Measurements from ENCODE around the gene ARVCF. TPM values are rescaled to one million over a fixed set of nuclear protein-coding genes. Genes with fewer than 3 reads are reported as not detected.

The ARVCF gene
- total and polyA plus RNA-seq, 9 of the 15 experiments (the other 6 are each of a cell fraction or from before 2014, with no cell fraction given), result 0.03 to 97.4 (median 15.6) TPM

GRCh38 chr22:20058989-20059770, 42.6 kb upstream of the ARVCF start (continued):
- no peak for TF ChIP-seq ZNF609 (CRISPR knock-in tag; IDR thresholded peaks at IDR 0.05; ENCODE audit: borderline replicate concordance)
- TF ChIP-seq TCF7L2 (IDR thresholded peaks at IDR 0.05; ENCODE audit: low read depth, low read length), result no peak
- TF ChIP-seq ZNF707 (CRISPR knock-in tag; conservative IDR thresholded peaks at IDR 0.05), result no peak
- peak; percentile 88 for TF ChIP-seq CHD1 (IDR thresholded peaks at IDR 0.05; ENCODE audit: low read length)
- TF ChIP-seq CCNT2 (IDR thresholded peaks at IDR 0.05; ENCODE audit: borderline replicate concordance, extremely low read depth, insufficient read length, low read depth, low read length), result no peak
- no peak; the same call in 1 of the 2 replicates for TF ChIP-seq CAMTA2 (CRISPR knock-in tag; conservative IDR thresholded peaks at IDR 0.05)
- no peak for TF ChIP-seq WHSC1 (IDR thresholded peaks at IDR 0.05; ENCODE audit: low read length)
- TF ChIP-seq SP1 (CRISPR knock-in tag; IDR thresholded peaks at IDR 0.05), result no peak
- TF ChIP-seq ELF1 (tag; IDR thresholded peaks at IDR 0.05), result no peak
- TF ChIP-seq NR4A1 (CRISPR knock-in tag; IDR thresholded peaks at IDR 0.05), result no peak
- peak; percentile 55; the same call in 1 of the 2 replicates for TF ChIP-seq NR4A1 (tag; IDR thresholded peaks at IDR 0.05)
- TF ChIP-seq STAT5A (IDR thresholded peaks at IDR 0.05; ENCODE audit: borderline replicate concordance, low read length), result 0 out of 2 replicates have a peak, but pooled peaks have one; percentile 7
- TF ChIP-seq CXXC5 (CRISPR knock-in tag; IDR thresholded peaks at IDR 0.05), result peak; percentile 21; the same call in 1 of the 2 replicates
- no peak for TF ChIP-seq ZNF592 (IDR thresholded peaks at IDR 0.05)
- TF ChIP-seq PTRF (tag; IDR thresholded peaks at IDR 0.05), result peak; percentile 7; the same call in 1 of the 2 replicates
- TF ChIP-seq ZNF644 (tag; IDR thresholded peaks at IDR 0.05; ENCODE audit: low read depth), result no peak; the same call in 1 of the 2 replicates
- TF ChIP-seq ZNF561 (CRISPR knock-in tag; conservative IDR thresholded peaks at IDR 0.05), result no peak
- TF ChIP-seq SIN3A (IDR thresholded peaks at IDR 0.05; ENCODE audit: borderline replicate concordance in 2 of 2, control insufficient read depth in 1 of 2, low read depth in 2 of 2, low read length in 2 of 2), result no peak
- no peak for TF ChIP-seq PCBP2 (IDR thresholded peaks at IDR 0.05; ENCODE audit: low read depth, low read length, poor library complexity, severe bottlenecking)

Measured in K562 (cell line).